HG03469 (cell line): ENCODE results near the gene PTRH2.
"Not testable (repeated sequence)": the region's sequence is repeated elsewhere in the genome, so short reads cannot be mapped to it uniquely, and the experiment has no call there.

Experiments used
- ATAC-seq: cut with Tn5 transposase; IDR thresholded peaks from one replicate; pipeline ENCODE4 v1.9.1; 2021; ENCODE audit warnings: mild to moderate bottlenecking, moderate library complexity, moderate number of reproducible peaks; ENCODE audit not compliant: unreplicated experiment

Gene PTRH2

GRCh38 chr17:59671386-59671785 is 35.8 kb downstream of the PTRH2 start:
- ATAC-seq, result no peak

- ATAC-seq, result no peak
These were observed 37.3 kb downstream of the PTRH2 start for GRCh38 chr17:59669944-59670343.

GRCh38 chr17:59669411-59669810 is 37.8 kb downstream of the PTRH2 start:
- no peak for ATAC-seq

GRCh38 chr17:59668816-59669215 is 38.4 kb downstream of the PTRH2 start:
- ATAC-seq, result no peak

- no peak for ATAC-seq
These were observed 41.0 kb downstream of the PTRH2 start for GRCh38 chr17:59666235-59666634.

- ATAC-seq, result not testable (repeated sequence)
These were observed 50.6 kb downstream of the PTRH2 start for GRCh38 chr17:59656624-59657023.

GRCh38 chr17:59652119-59652518 is 55.1 kb downstream of the PTRH2 start:
- no peak for ATAC-seq

- no peak for ATAC-seq
These were observed 55.9 kb downstream of the PTRH2 start for GRCh38 chr17:59651346-59651745.

GRCh38 chr17:59650642-59651041 is 56.6 kb downstream of the PTRH2 start:
- ATAC-seq, result no peak

- ATAC-seq, result no peak
These were observed 57.3 kb downstream of the PTRH2 start for GRCh38 chr17:59649886-59650285.
